Endothelial cell of umbilical vein (primary cell): Measurements from ENCODE around the gene APPL2. TPM values are rescaled to one million over a fixed set of nuclear protein-coding genes. Genes with fewer than 3 reads are reported as not detected.
"Not testable (repeated sequence)": the region's sequence is repeated elsewhere in the genome, so short reads cannot be mapped to it uniquely, and the experiment has no call there.

Experiments
- BruUV-seq: library from RNA; stranded (reverse); fragments of 400-500 nt; replicated peaks from 2 replicates; lab custom pipeline; 2021; lab: Mats Ljungman, UMichigan
- CTCF ChIA-PET: fragments of 300-600, 350-600 bp; sonication (Branson Sonifier 250); formaldehyde crosslinking; loops from one replicate; lab custom pipeline; 2021; ENCODE audit warnings: antibody characterized with exemption, inconsistent platforms; lab: Charles Lee
- POLR2A ChIA-PET: fragments of 300-600, 350-600 bp; sonication (Branson Sonifier 250); formaldehyde crosslinking; loops from one replicate; lab custom pipeline; 2021; ENCODE audit warnings: antibody characterized with exemption, inconsistent platforms; lab: Charles Lee
- DNase-seq: peaks from one replicate; pipeline ENCODE4 v3.0.0-alpha.2; 2011; ENCODE audit warnings: low read depth, low spot score
- FAIRE-seq: peaks from 2 replicates; lab custom pipeline; 2011; peaks lifted over from hg19 to GRCh38; lab: Jason Lieb, UNC
- H2AFZ ChIP-seq: 2 replicates; pipeline ENCODE4 v1.6.0; 2012; ENCODE audit warnings: low read depth, low read length, control low read depth, inconsistent platforms
- H3K27ac ChIP-seq: 2 replicates; pipeline ENCODE4 v1.5.1; 2011; ENCODE audit warnings: low read depth, mild to moderate bottlenecking, control low read depth, low read length, moderate library complexity; ENCODE audit not compliant: insufficient read depth
- H3K27me3 ChIP-seq, 2 experiments: 2 replicates each; pipeline versions ENCODE4 v1.6.0 to v1.6.1; 2011; ENCODE audit warnings: low read length in 2 of 2, mixed read lengths in 1 of 2; ENCODE audit not compliant: control insufficient read depth in 2 of 2, insufficient read depth in 2 of 2
- H3K36me3 ChIP-seq, 2 experiments: 2 replicates in 1 of 2; 3 replicates in 1 of 2; pipeline ENCODE4 v1.5.1; 2011; ENCODE audit warnings: low read length in 2 of 2, mild to moderate bottlenecking in 1 of 2, moderate library complexity in 1 of 2; ENCODE audit not compliant: control insufficient read depth in 2 of 2, insufficient read depth in 2 of 2; ENCODE audit errors: extremely low read depth in 1 of 2
- H3K4me1 ChIP-seq: 3 replicates; pipeline ENCODE4 v1.5.1; 2011; ENCODE audit warnings: mild to moderate bottlenecking, low read length; ENCODE audit not compliant: control insufficient read depth, insufficient read depth; ENCODE audit errors: extremely low read depth
- H3K4me2 ChIP-seq: 2 replicates; pipeline ENCODE4 v1.6.1; 2011; ENCODE audit warnings: low read length, control low read depth, mixed read lengths; ENCODE audit not compliant: insufficient read depth
- H3K4me3 ChIP-seq, 3 experiments: fragments of 200-600 bp in 1 of 3; sonication (generic), shearing (Covaris generic) in 1 of 3; replicated peaks in 1 of 3; 2 replicates each; pipeline ENCODE4 v1.5.1; 2011 to 2016; ENCODE audit warnings: control low read depth in 3 of 3, low read length in 3 of 3, mild to moderate bottlenecking in 2 of 3, inconsistent platforms in 1 of 3, low read depth in 1 of 3, moderate library complexity in 1 of 3; ENCODE audit not compliant: insufficient read depth in 1 of 3
- H3K79me2 ChIP-seq: 2 replicates; pipeline ENCODE4 v1.6.0; 2012; ENCODE audit warnings: low read length, inconsistent platforms; ENCODE audit not compliant: control insufficient read depth, insufficient read depth
- H3K9ac ChIP-seq: replicated peaks from 2 replicates; pipeline ENCODE3; 2011; ENCODE audit warnings: low read length, control low read depth; ENCODE audit not compliant: insufficient read depth; ENCODE audit errors: extremely low read depth
- H3K9me1 ChIP-seq: replicated peaks from 3 replicates; pipeline ENCODE4 v1.6.0; 2011; ENCODE audit warnings: mild to moderate bottlenecking, low read length; ENCODE audit not compliant: control insufficient read depth, insufficient read depth; ENCODE audit errors: extremely low read depth
- H3K9me3 ChIP-seq: replicated peaks from 2 replicates; pipeline ENCODE4 v1.5.1; 2012; ENCODE audit warnings: low read length, inconsistent platforms; ENCODE audit not compliant: control insufficient read depth, insufficient read depth
- H4K20me1 ChIP-seq: replicated peaks from 2 replicates; pipeline ENCODE3; 2011; ENCODE audit warnings: mild to moderate bottlenecking, low read length; ENCODE audit not compliant: control insufficient read depth, insufficient read depth; ENCODE audit errors: extremely low read depth
- CTCF ChIP-seq, 2 donors: IDR thresholded peaks; 1 replicate in 1 of 2; 2 replicates in 1 of 2; pipeline ENCODE4 v1.5.1; 2011; ENCODE audit warnings: low read length in 2 of 2, mild to moderate bottlenecking in 2 of 2, moderate library complexity in 2 of 2, control low read depth in 1 of 2, inconsistent platforms in 1 of 2, low read depth in 1 of 2; ENCODE audit not compliant: insufficient read depth in 1 of 2; ENCODE audit errors: extremely low read depth in 1 of 2
- EZH2 ChIP-seq: IDR thresholded peaks from 2 replicates; pipeline ENCODE4 v1.6.1; 2012; ENCODE audit warnings: borderline replicate concordance, low read depth, mild to moderate bottlenecking, moderate library complexity, low read length, inconsistent platforms; ENCODE audit not compliant: severe bottlenecking
- FOS ChIP-seq: IDR thresholded peaks from 2 replicates; pipeline ENCODE4 v1.6.1; 2011; ENCODE audit warnings: mild to moderate bottlenecking, low read length, moderate library complexity, borderline replicate concordance; ENCODE audit not compliant: insufficient read depth
- GATA2 ChIP-seq: IDR thresholded peaks from 2 replicates; pipeline ENCODE4 v1.7.0; 2011; ENCODE audit warnings: low read depth, mild to moderate bottlenecking, moderate library complexity, mixed read lengths, low read length; ENCODE audit not compliant: insufficient read length, insufficient read depth
- MAX ChIP-seq: IDR thresholded peaks from 2 replicates; pipeline ENCODE4 v1.6.1; 2011; ENCODE audit not compliant: insufficient read depth, insufficient read length
- POLR2A ChIP-seq: IDR thresholded peaks from 2 replicates; pipeline ENCODE4 v1.6.1; 2012; ENCODE audit warnings: low read depth, mild to moderate bottlenecking, control low read depth, low read length
- POLR2AphosphoS5 ChIP-seq: IDR thresholded peaks from 2 replicates; pipeline ENCODE4 v1.6.1; 2012; ENCODE audit warnings: low read depth, mild to moderate bottlenecking, control low read depth, low read length, moderate library complexity; ENCODE audit not compliant: insufficient read depth
- dilution Hi-C: fragments of 300-500 bp; cut with MboI; formaldehyde crosslinking; loops from one replicate; pipeline ENCODE4 v1.15.0; 2019; ENCODE audit warnings: low sequenced_read_pairs; ENCODE audit not compliant: extremely low pct_ligation_motif_present
- intact Hi-C: fragments of 100-400 bp; cut with micrococcal nuclease; formaldehyde crosslinking; loops from one replicate; pipeline ENCODE4 v1.10.0; 2022
- polyA plus RNA-seq, 4 experiments: library from polyadenylated mRNA; depleted of rRNA in 3 of 4; stranded (reverse) in 3 of 4; unstranded in 1 of 4; fragments of >200 nt; gene quantifications; 2 replicates each; pipeline versions ENCODE4 v1.2.1 to v1.2.3, GENCODE V29; 2011 to 2012; ENCODE audit warnings: missing spikeins in 1 of 4
- total RNA-seq: library from RNA; stranded (reverse); gene quantifications from 2 replicates; pipeline ENCODE4 v1.2.3, GENCODE V29; 2021

Gene APPL2
- total and polyA plus RNA-seq, 2 donors (not counting 3 experiments of a cell fraction or from before 2014, with no cell fraction given), result 8.1 to 21.4 TPM

GRCh38 chr12:105179114-105179513, 56.9 kb downstream of the APPL2 start:
- CTCF ChIA-PET, H3K9me3 ChIP-seq, H3K9me1 ChIP-seq, H2AFZ ChIP-seq, H3K36me3 ChIP-seq, H3K4me1 ChIP-seq, H3K4me2 ChIP-seq, H3K4me3 ChIP-seq, H3K79me2 ChIP-seq, H3K27me3 ChIP-seq, H4K20me1 ChIP-seq, H3K9ac ChIP-seq, intact Hi-C loops, dilution Hi-C loops, POLR2A ChIA-PET, BruUV-seq, DNase-seq, H3K27ac ChIP-seq, FAIRE-seq: not testable (repeated sequence)

DNA sequence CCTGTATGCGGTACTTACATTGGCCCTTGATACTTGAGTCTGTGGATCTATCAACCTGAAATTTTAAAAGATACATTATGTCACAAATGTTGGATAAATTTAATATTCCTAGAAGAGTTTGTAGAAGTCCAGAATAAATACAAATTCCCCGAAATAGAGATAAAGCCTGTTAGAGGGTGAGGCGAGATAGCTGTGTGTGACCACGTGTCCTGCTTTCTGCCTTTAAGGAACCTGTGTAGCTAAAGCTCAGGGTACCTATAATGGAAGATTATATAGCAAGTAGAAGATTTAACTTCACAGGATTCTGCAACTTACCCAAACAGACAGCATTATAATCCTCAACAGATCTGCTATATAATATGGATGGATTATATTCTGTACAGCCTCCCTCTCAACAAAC, 58.8 kb downstream of the APPL2 start:
- peaks cover 7 to 11% of the 10 kb centered on the region in 2 experiments for H3K36me3 ChIP-seq
- H3K4me2 ChIP-seq, result no peak overlapping the region
- H3K9ac ChIP-seq, result no peak overlapping the region
- no peak overlapping the region for H2AFZ ChIP-seq
- no peaks in the 10 kb centered on the region for H3K27me3 ChIP-seq
- H3K9me3 ChIP-seq, result no peaks in the 10 kb centered on the region
- dilution Hi-C loops (no loop called here), intact Hi-C loops (no loop called here)
- no TSS peak for BruUV-seq
- H3K27ac ChIP-seq, result no peak overlapping the region
- TF ChIP-seq CTCF (IDR thresholded peaks at IDR 0.05; ENCODE audit: extremely low read depth in 1 of 2, insufficient read depth in 1 of 2, low read depth in 1 of 2, low read length in 2 of 2), result no peak
- no peak for TF ChIP-seq EZH2
- no peak for TF ChIP-seq MAX
- TF ChIP-seq POLR2AphosphoS5, result no peak
- TF ChIP-seq GATA2, result no peak
- TF ChIP-seq POLR2A, result no peak
- no peak for TF ChIP-seq FOS
- no peaks in the 10 kb centered on the region for H4K20me1 ChIP-seq
- no peaks in the 10 kb centered on the region for H3K4me1 ChIP-seq
- ChIA-PET CTCF (no interaction called here), POLR2A (interaction anchor here (0.6 kb wide), 1 partner anchor 18 kb away, joined by 5 read pairs; no protein-coding TSS in a partner anchor)
- peaks cover 9% of the 10 kb centered on the region for H3K79me2 ChIP-seq
- no peak for DNase-seq
- H3K9me1 ChIP-seq, result no peaks in the 10 kb centered on the region
- H3K4me3 ChIP-seq, result no peak overlapping the region
- no peak for FAIRE-seq
